Measurements from ENCODE around the gene RNASE12.
"Not testable (repeated sequence)": the region's sequence is repeated elsewhere in the genome, so short reads cannot be mapped to it uniquely, and the experiment has no call there.

Gene RNASE12

GRCh38 chr14:20583908-20584307 is 7.3 kb downstream of the RNASE12 start:
- no peak overlapping the region for H3K4me3 Mint-ChIP-seq
- H3K27ac Mint-ChIP-seq: no peak overlapping the region
- peaks cover 0 to 4% of the 10 kb centered on the region in 2 donors for H3K9me3 Mint-ChIP-seq
- peaks cover 16 to 23% of the 10 kb centered on the region in 2 donors for H3K27me3 Mint-ChIP-seq
- no peak for DNase-seq
- no peak for ATAC-seq (replicated peaks)
- no peaks in the 10 kb centered on the region for H3K36me3 Mint-ChIP-seq (ENCODE audit: insufficient read depth)
- H3K4me1 Mint-ChIP-seq (ENCODE audit: low read depth in 2 of 2): peaks cover 2 to 8% of the 10 kb centered on the region in 2 donors

GRCh38 chr14:20583142-20583541 is 8.0 kb downstream of the RNASE12 start:
- Mint-ChIP-seq H3K4me3 (no peak overlapping the region), H3K27ac (no peak overlapping the region), H3K9me3 (peaks cover 0 to 4% of the 10 kb centered on the region in 2 donors), H3K27me3 (peaks cover 16 to 23% of the 10 kb centered on the region in 2 donors), H3K4me1 (ENCODE audit: low read depth in 2 of 2) (peaks cover 2 to 8% of the 10 kb centered on the region in 2 donors), H3K36me3 (ENCODE audit: insufficient read depth) (no peaks in the 10 kb centered on the region)
- DNase-seq: no peak
- ATAC-seq (replicated peaks): no peak

GRCh38 chr14:20580242-20580641 is 10.9 kb downstream of the RNASE12 start:
- Mint-ChIP-seq H3K9me3 (no peaks in the 10 kb centered on the region), H3K4me1 (ENCODE audit: low read depth in 2 of 2) (no peaks in the 10 kb centered on the region), H3K4me3 (no peak overlapping the region), H3K27ac (no peak overlapping the region), H3K36me3 (ENCODE audit: insufficient read depth) (no peaks in the 10 kb centered on the region), H3K27me3 (peaks cover 8 to 10% of the 10 kb centered on the region in 2 donors)
- ATAC-seq (replicated peaks) (no peak), DNase-seq (no peak)

GRCh38 chr14:20578784-20579502 is 12.2 kb downstream of the RNASE12 start:
- Mint-ChIP-seq H3K27me3 (no peaks in the 10 kb centered on the region), H3K4me1 (ENCODE audit: low read depth in 2 of 2) (no peaks in the 10 kb centered on the region), H3K4me3 (no peak overlapping the region), H3K27ac (no peak overlapping the region), H3K36me3 (ENCODE audit: insufficient read depth) (no peaks in the 10 kb centered on the region), H3K9me3 (no peaks in the 10 kb centered on the region)
- DNase-seq (no peak), ATAC-seq (replicated peaks) (no peak)

GRCh38 chr14:20578325-20578724 is 12.9 kb downstream of the RNASE12 start:
- DNase-seq (no peak), ATAC-seq (replicated peaks) (no peak)
- Mint-ChIP-seq H3K27ac (no peak overlapping the region), H3K9me3 (no peaks in the 10 kb centered on the region), H3K27me3 (peaks cover 0 to 4% of the 10 kb centered on the region in 2 donors), H3K4me3 (no peak overlapping the region), H3K36me3 (ENCODE audit: insufficient read depth) (no peaks in the 10 kb centered on the region), H3K4me1 (ENCODE audit: low read depth in 2 of 2) (no peaks in the 10 kb centered on the region)

GRCh38 chr14:20572382-20572990 is 18.7 kb downstream of the RNASE12 start:
- DNase-seq; H3K27ac Mint-ChIP-seq; ATAC-seq (replicated peaks); H3K36me3 Mint-ChIP-seq (ENCODE audit: insufficient read depth); H3K9me3 Mint-ChIP-seq; H3K4me3 Mint-ChIP-seq; H3K4me1 Mint-ChIP-seq (ENCODE audit: low read depth in 2 of 2): not testable (repeated sequence)
- peaks cover 0 to 12% of the 10 kb centered on the region in 2 donors for H3K27me3 Mint-ChIP-seq

- not testable (repeated sequence) for H3K4me3 Mint-ChIP-seq; DNase-seq; H3K36me3 Mint-ChIP-seq (ENCODE audit: insufficient read depth); H3K9me3 Mint-ChIP-seq; ATAC-seq (replicated peaks); H3K27ac Mint-ChIP-seq; H3K4me1 Mint-ChIP-seq (ENCODE audit: low read depth in 2 of 2)
- H3K27me3 Mint-ChIP-seq: peaks cover 0 to 12% of the 10 kb centered on the region in 2 donors
Measured at GRCh38 chr14:20570720-20571119, 20.5 kb downstream of the RNASE12 start.

GRCh38 chr14:20569865-20570264 is 21.3 kb downstream of the RNASE12 start:
- H3K4me3 Mint-ChIP-seq; H3K27ac Mint-ChIP-seq; DNase-seq; ATAC-seq (replicated peaks); H3K4me1 Mint-ChIP-seq (ENCODE audit: low read depth in 2 of 2); H3K9me3 Mint-ChIP-seq; H3K36me3 Mint-ChIP-seq (ENCODE audit: insufficient read depth): not testable (repeated sequence)
- H3K27me3 Mint-ChIP-seq: peaks cover 0 to 12% of the 10 kb centered on the region in 2 donors

- peaks cover 0 to 12% of the 10 kb centered on the region in 2 donors for H3K27me3 Mint-ChIP-seq
- DNase-seq (no peak), ATAC-seq (replicated peaks) (no peak)
- H3K9me3 Mint-ChIP-seq: no peaks in the 10 kb centered on the region
- no peak overlapping the region for H3K4me3 Mint-ChIP-seq
- H3K4me1 Mint-ChIP-seq (ENCODE audit: low read depth in 2 of 2): peaks cover 0 to 4% of the 10 kb centered on the region in 2 donors
- no peak overlapping the region for H3K27ac Mint-ChIP-seq
- H3K36me3 Mint-ChIP-seq (ENCODE audit: insufficient read depth): no peaks in the 10 kb centered on the region
Measured at GRCh38 chr14:20569066-20569465, 22.1 kb downstream of the RNASE12 start.

- no peak for ATAC-seq (replicated peaks)
- H3K4me1 Mint-ChIP-seq (ENCODE audit: low read depth in 2 of 2): peaks cover 0 to 4% of the 10 kb centered on the region in 2 donors
- no peak overlapping the region for H3K27ac Mint-ChIP-seq
- H3K27me3 Mint-ChIP-seq: peaks cover 0 to 9% of the 10 kb centered on the region in 2 donors
- DNase-seq: no peak
- no peaks in the 10 kb centered on the region for H3K36me3 Mint-ChIP-seq (ENCODE audit: insufficient read depth)
- no peak overlapping the region for H3K4me3 Mint-ChIP-seq
- no peaks in the 10 kb centered on the region for H3K9me3 Mint-ChIP-seq
Measured at GRCh38 chr14:20568393-20568792, 22.8 kb downstream of the RNASE12 start.

GRCh38 chr14:20567199-20567598 is 24.0 kb downstream of the RNASE12 start:
- H3K4me3 Mint-ChIP-seq; H3K9me3 Mint-ChIP-seq; DNase-seq; H3K27ac Mint-ChIP-seq; H3K27me3 Mint-ChIP-seq; H3K36me3 Mint-ChIP-seq (ENCODE audit: insufficient read depth); ATAC-seq (replicated peaks); H3K4me1 Mint-ChIP-seq (ENCODE audit: low read depth in 2 of 2): not testable (repeated sequence)

GRCh38 chr14:20564501-20564997 is 26.6 kb downstream of the RNASE12 start:
- Mint-ChIP-seq H3K27me3 (no peaks in the 10 kb centered on the region), H3K4me1 (ENCODE audit: low read depth in 2 of 2) (no peaks in the 10 kb centered on the region), H3K9me3 (no peaks in the 10 kb centered on the region), H3K36me3 (ENCODE audit: insufficient read depth) (no peaks in the 10 kb centered on the region), H3K4me3 (no peak overlapping the region), H3K27ac (no peak overlapping the region)
- DNase-seq: no peak
- ATAC-seq (replicated peaks): no peak

GRCh38 chr14:20563971-20564370 is 27.2 kb downstream of the RNASE12 start:
- Mint-ChIP-seq H3K4me1 (ENCODE audit: low read depth in 2 of 2) (no peaks in the 10 kb centered on the region), H3K27ac (no peak overlapping the region)
- no peak for ATAC-seq (replicated peaks)

GRCh38 chr14:20560961-20561360 is 30.2 kb downstream of the RNASE12 start, which contains the start of gene RNASE9:
RNASE9 (minus strand) TSS chr14:20561047.
- DNase-seq: no peak
- no peaks in the 10 kb centered on the region for H3K9me3 Mint-ChIP-seq
- peaks cover 5 to 9% of the 10 kb centered on the region in 2 donors for H3K27me3 Mint-ChIP-seq
- no peak for ATAC-seq (replicated peaks)
- H3K4me3 Mint-ChIP-seq: no peak within 1 kb of the TSS
- H3K4me1 Mint-ChIP-seq (ENCODE audit: low read depth in 2 of 2): no peaks in the 10 kb centered on the region
- H3K27ac Mint-ChIP-seq: no peak within 1 kb of the TSS
- H3K36me3 Mint-ChIP-seq (ENCODE audit: insufficient read depth): no peaks in the 10 kb centered on the region

More at GRCh38 chr14:20563971-20564370, 27.2 kb downstream of the RNASE12 start:
- no peak for DNase-seq
- no peaks in the 10 kb centered on the region for H3K27me3 Mint-ChIP-seq
- no peak overlapping the region for H3K4me3 Mint-ChIP-seq
- no peaks in the 10 kb centered on the region for H3K36me3 Mint-ChIP-seq (ENCODE audit: insufficient read depth)
- H3K9me3 Mint-ChIP-seq: no peaks in the 10 kb centered on the region

Measured in effector memory CD8-positive, alpha-beta T cell (primary cell).